HG02610 (cell line): ENCODE data around the gene INSL3.
"Not testable (repeated sequence)": the region's sequence is repeated elsewhere in the genome, so short reads cannot be mapped to it uniquely, and the experiment has no call there.

Source experiments
- ATAC-seq: cut with Tn5 transposase; IDR thresholded peaks from one replicate; pipeline ENCODE4 v1.9.1; 2021; ENCODE audit warnings: mild to moderate bottlenecking, moderate library complexity; ENCODE audit not compliant: unreplicated experiment

Gene INSL3

GRCh38 chr19:17826508-17827056 lies 5.3 kb upstream of the INSL3 start:
- no peak for ATAC-seq

- ATAC-seq = no peak
These were observed 3.0 kb upstream of the INSL3 start for GRCh38 chr19:17824339-17824738.

- ATAC-seq = no peak
These were observed 3.5 kb downstream of the INSL3 start for GRCh38 chr19:17817668-17818363.

- ATAC-seq = no peak
These were observed 9.2 kb downstream of the INSL3 start for GRCh38 chr19:17812099-17812498.

- no peak for ATAC-seq
These were observed 9.6 kb downstream of the INSL3 start for GRCh38 chr19:17811681-17812080.

GRCh38 chr19:17811103-17811502 lies 10.2 kb downstream of the INSL3 start:
- ATAC-seq = no peak

GRCh38 chr19:17807731-17808316 lies 13.5 kb downstream of the INSL3 start:
- ATAC-seq = no peak

- ATAC-seq = no peak
These were observed 14.4 kb downstream of the INSL3 start for GRCh38 chr19:17806945-17807344.

- ATAC-seq = no peak
These were observed 15.9 kb downstream of the INSL3 start for GRCh38 chr19:17805427-17805826.

GRCh38 chr19:17803264-17803896 lies 17.9 kb downstream of the INSL3 start:
- ATAC-seq = no peak

GRCh38 chr19:17802137-17802858 lies 19.0 kb downstream of the INSL3 start:
- ATAC-seq = no peak

GRCh38 chr19:17798599-17798998 lies 22.7 kb downstream of the INSL3 start:
- not testable (repeated sequence) for ATAC-seq

- no peak for ATAC-seq
These were observed 23.7 kb downstream of the INSL3 start for GRCh38 chr19:17797424-17798201.

GRCh38 chr19:17796838-17797423 lies 24.4 kb downstream of the INSL3 start:
- ATAC-seq = no peak

GRCh38 chr19:17796013-17796837 lies 25.1 kb downstream of the INSL3 start:
- no peak for ATAC-seq

- no peak for ATAC-seq
These were observed 25.8 kb downstream of the INSL3 start for GRCh38 chr19:17795495-17795856.

- no peak for ATAC-seq
These were observed 26.4 kb downstream of the INSL3 start, which contains the start of gene B3GNT3 for GRCh38 chr19:17794731-17795494. Gene B3GNT3 (plus strand): TSS chr19:17795138. CDS start chr19:17807808, 12,670 bp downstream.

- no peak for ATAC-seq
These were observed 26.9 kb downstream of the INSL3 start for GRCh38 chr19:17794412-17794730.
